Sigmoid colon (tissue), 7 donors: ENCODE results near the gene CFAP97D1. TPM values are rescaled to one million over a fixed set of nuclear protein-coding genes. Genes with fewer than 3 reads are reported as not detected.

ENCODE experiments used
- DNase-seq: peaks from one replicate; pipeline ENCODE4 v3.0.0-alpha.2; 2019
- H3K27ac ChIP-seq, 4 donors: fragments of 200-600 bp; sonication (generic); one replicate each; pipeline ENCODE4 v1.5.1; 2016 to 2019; ENCODE audit warnings: mild to moderate bottlenecking in 1 of 4
- H3K27me3 ChIP-seq, 3 donors: fragments of 200-600 bp; sonication (generic); one replicate each; pipeline ENCODE4 v1.5.1; 2019; ENCODE audit warnings: mild to moderate bottlenecking in 1 of 3
- H3K36me3 ChIP-seq, 4 donors: fragments of 200-600 bp; sonication (generic); one replicate each; pipeline ENCODE4 v1.5.1; 2016 to 2019
- H3K4me1 ChIP-seq, 4 donors: fragments of 200-600 bp; sonication (generic); one replicate each; pipeline ENCODE4 v1.5.1; 2017 to 2019
- H3K4me3 ChIP-seq, 4 donors: fragments of 200-600 bp; sonication (generic); one replicate each; pipeline ENCODE4 v1.5.1; 2017 to 2019; ENCODE audit warnings: mild to moderate bottlenecking in 2 of 4, moderate library complexity in 1 of 4
- H3K9me3 ChIP-seq, 4 donors: fragments of 200-600 bp in 3 of 4; sonication (generic) in 3 of 4; one replicate each; pipeline versions ENCODE4 v1.5.1 to v1.6.1; 2013 to 2019
- CTCF ChIP-seq, 4 experiments: fragments of 450-650 bp in 3 of 4; fragments of 200-600 bp in 1 of 4; IDR thresholded peaks; one replicate each; pipeline ENCODE4 v1.5.1; 2016 to 2019; ENCODE audit warnings: antibody characterized with exemption in 4 of 4, mild to moderate bottlenecking in 3 of 4, moderate library complexity in 2 of 4
- EP300 ChIP-seq, 4 donors: sonication (generic); formaldehyde crosslinking; IDR thresholded peaks; one replicate each; pipeline ENCODE4 v1.6.1; 2017; ENCODE audit warnings: antibody characterized with exemption in 4 of 4
- POLR2A ChIP-seq, 2 donors: fragments of 450-650 bp; IDR thresholded peaks; one replicate each; pipeline ENCODE4 v1.6.1; 2016; ENCODE audit warnings: antibody characterized with exemption in 2 of 2, mild to moderate bottlenecking in 2 of 2, moderate library complexity in 2 of 2
- POLR2AphosphoS5 ChIP-seq, 4 donors: sonication (generic); formaldehyde crosslinking; IDR thresholded peaks; one replicate each; pipeline ENCODE4 v1.6.1; 2017; ENCODE audit warnings: antibody characterized with exemption in 4 of 4
- WGBS, 2 donors: extraction: QIAGEN DNeasy Blood & Tissue Kit; methylation state at CpG; one replicate each; pipeline ENCODE4 v1.1.7; 2013; 5-methylcytosine and 5-hydroxymethylcytosine counted together
- intact Hi-C: fragments of 100-400 bp; cut with DNase I; formaldehyde crosslinking; loops from one replicate; pipeline ENCODE4 v1.15.1; 2023
- polyA plus RNA-seq, 3 donors: library from polyadenylated mRNA; stranded (reverse); fragments of 200-250 nt; gene quantifications; one replicate each; pipeline ENCODE4 v1.2.3, GENCODE V29; 2013
- total RNA-seq, 4 donors: library from RNA; depleted of rRNA; stranded (reverse); fragments of >200 nt; gene quantifications; one replicate each; pipeline ENCODE4 v1.1.0, GENCODE V29; 2016
- donor health status: healthy with polysubstance abuse.
- donor health status: Bipolar disorder and iron deficiency.
- donor health status: healthy.

Gene CFAP97D1
- total and polyA plus RNA-seq, 7 donors: not detected

DNA sequence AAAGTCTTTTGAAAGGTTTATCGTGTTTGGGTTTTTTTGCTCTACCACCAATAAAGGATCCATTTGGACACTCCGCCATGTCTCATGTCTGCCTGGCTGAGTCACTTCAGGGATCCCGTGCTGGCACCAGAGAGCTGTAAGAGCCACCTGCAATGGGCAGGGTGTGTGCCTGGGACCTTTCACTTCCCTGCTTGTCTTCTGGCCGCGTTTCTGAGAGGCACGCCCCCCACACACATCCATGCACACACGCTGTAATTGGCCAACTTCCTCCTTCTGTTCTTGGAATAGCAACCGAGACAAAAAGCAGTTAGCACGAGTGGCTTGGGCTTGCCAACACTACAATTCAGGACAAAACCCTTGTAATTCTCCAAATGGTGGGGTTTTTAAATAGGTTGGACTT lies 11.9 kb upstream of the CFAP97D1 start:
- TF ChIP-seq EP300 (IDR thresholded peaks at IDR 0.05) (no peak), CTCF (IDR thresholded peaks at IDR 0.05) (no peak), POLR2A (IDR thresholded peaks at IDR 0.05) (no peak), POLR2AphosphoS5 (IDR thresholded peaks at IDR 0.05) (peak in 2 of 4 donors; percentile 30 to 51)
- 17 to 30% methylated on average over 9 of the region's 9 CpGs for WGBS, 2 donors
- peak overlapping the region in 2 of 4 donors; percentile 30 to 39 for H3K27ac ChIP-seq
- H3K4me1 ChIP-seq: peaks cover 0 to 28% (median 10%) of the 10 kb centered on the region in 4 donors
- peak; percentile 79 for DNase-seq
- H3K36me3 ChIP-seq: peaks cover 29 to 69% (median 37%) of the 10 kb centered on the region in 4 donors
- H3K4me3 ChIP-seq: no peak overlapping the region
- H3K27me3 ChIP-seq: no peaks in the 10 kb centered on the region
- no peaks in the 10 kb centered on the region for H3K9me3 ChIP-seq
- intact Hi-C loops: no loop called here

GRCh38 chr17:43768943-43769342 lies 11.3 kb upstream of the CFAP97D1 start:
- peak overlapping the region in 2 of 4 donors; percentile 30 to 39 for H3K27ac ChIP-seq
- intact Hi-C loops: no loop called here
- peaks cover 33 to 74% (median 41%) of the 10 kb centered on the region in 4 donors for H3K36me3 ChIP-seq
- WGBS, 2 donors: 92 to 93% methylated on average over 7 of the region's 7 CpGs
- no peak for DNase-seq
- H3K4me1 ChIP-seq: peaks cover 0 to 28% (median 10%) of the 10 kb centered on the region in 4 donors
- no peaks in the 10 kb centered on the region for H3K27me3 ChIP-seq
- no peak for TF ChIP-seq POLR2A (IDR thresholded peaks at IDR 0.05)
- TF ChIP-seq POLR2AphosphoS5 (IDR thresholded peaks at IDR 0.05): no peak
- H3K9me3 ChIP-seq: no peaks in the 10 kb centered on the region
- H3K4me3 ChIP-seq: no peak overlapping the region

DNA sequence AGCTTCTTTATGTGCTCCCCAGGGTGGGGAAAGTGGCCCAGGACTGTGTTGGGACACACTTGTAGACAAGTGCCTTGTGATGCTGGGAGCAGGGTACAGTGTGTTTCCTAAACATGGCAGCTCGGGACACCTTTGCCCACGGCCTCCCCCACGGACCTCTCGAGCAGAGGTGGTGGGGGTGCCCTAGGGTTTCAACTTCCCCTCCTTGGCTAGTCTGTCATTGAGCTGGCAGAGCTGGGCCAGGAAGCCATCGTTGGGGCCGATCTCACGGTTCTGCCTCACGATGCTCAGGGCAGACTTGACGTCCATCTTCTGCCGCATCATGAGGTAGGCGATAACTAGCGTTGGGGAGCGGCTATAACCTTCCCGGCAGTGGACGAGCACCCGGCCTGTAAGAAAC lies 10.8 kb upstream of the CFAP97D1 start:
- TF ChIP-seq POLR2AphosphoS5 (IDR thresholded peaks at IDR 0.05): no peak
- TF ChIP-seq EP300 (IDR thresholded peaks at IDR 0.05): no peak
- no peak for TF ChIP-seq CTCF (IDR thresholded peaks at IDR 0.05)
- TF ChIP-seq POLR2A (IDR thresholded peaks at IDR 0.05): no peak
- no peak overlapping the region for H3K4me3 ChIP-seq
- H3K27me3 ChIP-seq: no peaks in the 10 kb centered on the region
- intact Hi-C loops: no loop called here
- H3K4me1 ChIP-seq: peaks cover 0 to 25% (median 10%) of the 10 kb centered on the region in 4 donors
- 92 to 93% methylated on average over 16 of the region's 16 CpGs for WGBS, 2 donors
- no peaks in the 10 kb centered on the region for H3K9me3 ChIP-seq
- no peak for DNase-seq
- peaks cover 37 to 79% (median 46%) of the 10 kb centered on the region in 4 donors for H3K36me3 ChIP-seq
- H3K27ac ChIP-seq: peak overlapping the region in 2 of 4 donors; percentile 30 to 39

GRCh38 chr17:43769859-43770258 lies 10.4 kb upstream of the CFAP97D1 start:
- H3K4me1 ChIP-seq: peaks cover 0 to 27% (median 10%) of the 10 kb centered on the region in 4 donors
- H3K27me3 ChIP-seq: no peaks in the 10 kb centered on the region
- TF ChIP-seq CTCF (IDR thresholded peaks at IDR 0.05) (no peak), POLR2AphosphoS5 (IDR thresholded peaks at IDR 0.05) (no peak), EP300 (IDR thresholded peaks at IDR 0.05) (no peak), POLR2A (IDR thresholded peaks at IDR 0.05) (no peak)
- H3K9me3 ChIP-seq: no peaks in the 10 kb centered on the region
- H3K27ac ChIP-seq: no peak overlapping the region
- peaks cover 41 to 83% (median 49%) of the 10 kb centered on the region in 4 donors for H3K36me3 ChIP-seq
- no peak for DNase-seq
- intact Hi-C loops: loop anchor here (10.0 kb wide), 1 partner anchor 385 kb away; no protein-coding TSS in a partner anchor
- H3K4me3 ChIP-seq: no peak overlapping the region
- WGBS, 2 donors: 95 to 96% methylated on average over 11 of the region's 11 CpGs

- no peak for TF ChIP-seq EP300 (IDR thresholded peaks at IDR 0.05)
- no peak for TF ChIP-seq CTCF (IDR thresholded peaks at IDR 0.05)
- TF ChIP-seq POLR2AphosphoS5 (IDR thresholded peaks at IDR 0.05): no peak
- no peak for TF ChIP-seq POLR2A (IDR thresholded peaks at IDR 0.05)
- H3K9me3 ChIP-seq: no peaks in the 10 kb centered on the region
- DNase-seq: no peak
- 91 to 96% methylated on average over 2 of the region's 2 CpGs for WGBS, 2 donors
- intact Hi-C loops: loop anchor here (10.0 kb wide), 1 partner anchor 386 kb away; no protein-coding TSS in a partner anchor
- peaks cover 43 to 85% (median 49%) of the 10 kb centered on the region in 4 donors for H3K36me3 ChIP-seq
- no peaks in the 10 kb centered on the region for H3K27me3 ChIP-seq
- H3K27ac ChIP-seq: no peak overlapping the region
- peaks cover 0 to 36% (median 17%) of the 10 kb centered on the region in 4 donors for H3K4me1 ChIP-seq
- no peak overlapping the region for H3K4me3 ChIP-seq
Measured at GRCh38 chr17:43770957-43771356, 9.3 kb upstream of the CFAP97D1 start.
